ENCODE data around the gene KIAA1671. TPM values are rescaled to one million over a fixed set of nuclear protein-coding genes. Genes with fewer than 3 reads are reported as not detected.

The KIAA1671 gene
- total RNA-seq, 2 donors from 2014 or later, result 82.5 to 94.3 TPM

- TF ChIP-seq, protein P1, sequence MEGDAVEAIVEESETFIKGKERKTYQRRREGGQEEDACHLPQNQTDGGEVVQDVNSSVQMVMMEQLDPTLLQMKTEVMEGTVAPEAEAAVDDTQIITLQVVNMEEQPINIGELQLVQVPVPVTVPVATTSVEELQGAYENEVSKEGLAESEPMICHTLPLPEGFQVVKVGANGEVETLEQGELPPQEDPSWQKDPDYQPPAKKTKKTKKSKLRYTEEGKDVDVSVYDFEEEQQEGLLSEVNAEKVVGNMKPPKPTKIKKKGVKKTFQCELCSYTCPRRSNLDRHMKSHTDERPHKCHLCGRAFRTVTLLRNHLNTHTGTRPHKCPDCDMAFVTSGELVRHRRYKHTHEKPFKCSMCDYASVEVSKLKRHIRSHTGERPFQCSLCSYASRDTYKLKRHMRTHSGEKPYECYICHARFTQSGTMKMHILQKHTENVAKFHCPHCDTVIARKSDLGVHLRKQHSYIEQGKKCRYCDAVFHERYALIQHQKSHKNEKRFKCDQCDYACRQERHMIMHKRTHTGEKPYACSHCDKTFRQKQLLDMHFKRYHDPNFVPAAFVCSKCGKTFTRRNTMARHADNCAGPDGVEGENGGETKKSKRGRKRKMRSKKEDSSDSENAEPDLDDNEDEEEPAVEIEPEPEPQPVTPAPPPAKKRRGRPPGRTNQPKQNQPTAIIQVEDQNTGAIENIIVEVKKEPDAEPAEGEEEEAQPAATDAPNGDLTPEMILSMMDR (IDR thresholded peaks at IDR 0.05), result no peak
- H3K9ac ChIP-seq (ENCODE audit: low read depth in 2 of 2, low read length in 2 of 2), result no peak overlapping the region
Observed at GRCh38 chr22:24926428-24926725, 26.1 kb upstream of the KIAA1671 start.

DNA sequence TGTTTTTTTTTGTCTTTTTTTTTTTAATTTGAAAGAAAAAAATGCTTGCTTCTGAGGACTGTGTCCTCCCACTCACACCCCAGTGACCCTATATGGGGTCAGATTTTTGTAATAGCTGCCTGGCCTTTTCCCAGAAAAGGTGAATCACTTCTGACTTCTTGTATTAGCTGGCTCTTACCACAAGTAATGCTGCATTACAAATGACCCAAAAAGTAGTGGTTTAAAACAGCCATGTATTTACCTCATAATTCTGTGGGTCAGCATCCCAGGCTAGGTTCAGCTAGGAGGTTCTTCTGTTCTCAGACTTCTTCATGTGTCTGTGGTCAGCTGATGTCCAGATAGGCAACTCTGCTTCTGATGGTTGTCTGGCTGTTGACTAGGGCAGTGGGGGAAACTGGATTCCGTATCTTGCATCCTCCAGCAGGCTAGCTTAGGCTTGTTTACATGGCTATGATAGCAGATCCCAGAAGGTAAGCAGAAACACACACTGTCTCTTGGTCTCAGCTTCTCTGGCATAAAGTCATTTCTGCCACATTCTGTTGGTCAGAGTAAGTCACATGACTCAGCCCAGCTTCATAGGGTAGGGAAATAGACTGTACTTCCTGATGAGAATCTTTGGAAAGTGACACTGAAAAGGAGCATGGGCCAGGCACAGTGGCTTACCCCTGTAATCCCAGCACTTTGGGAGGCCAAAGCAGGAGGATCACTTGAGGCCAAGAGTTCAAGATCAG lies 25.5 kb upstream of the KIAA1671 start:
- no peak overlapping the region for H3K9ac ChIP-seq (ENCODE audit: low read depth in 2 of 2, low read length in 2 of 2)
- no peaks in the 10 kb centered on the region for H3K27me3 ChIP-seq
- H3K27ac ChIP-seq, result no peak overlapping the region
- no peak for DNase-seq
- H3K36me3 ChIP-seq, result no peaks in the 10 kb centered on the region
- TF ChIP-seq, protein P1 (IDR thresholded peaks at IDR 0.05), result no peak
- no peak overlapping the region for H3K4me3 ChIP-seq
- no peaks in the 10 kb centered on the region for H3K9me3 ChIP-seq
- intact Hi-C loops (cut with DNase I), result no loop called here
- H3K4me1 ChIP-seq, result no peaks in the 10 kb centered on the region

More at GRCh38 chr22:24926428-24926725, 26.1 kb upstream of the KIAA1671 start:
- Histone ChIP-seq H3K27me3 (no peaks in the 10 kb centered on the region), H3K4me3 (no peak overlapping the region), H3K4me1 (no peaks in the 10 kb centered on the region), H3K27ac (no peak overlapping the region), H3K9me3 (no peaks in the 10 kb centered on the region), H3K36me3 (no peaks in the 10 kb centered on the region)
- no peak for DNase-seq
- intact Hi-C loops (cut with DNase I), result no loop called here

GRCh38 chr22:24928322-24928721 lies 24.2 kb upstream of the KIAA1671 start:
- Histone ChIP-seq H3K36me3 (no peaks in the 10 kb centered on the region), H3K9me3 (no peaks in the 10 kb centered on the region), H3K4me1 (no peaks in the 10 kb centered on the region), H3K27me3 (no peaks in the 10 kb centered on the region), H3K9ac (ENCODE audit: low read depth in 2 of 2, low read length in 2 of 2) (no peak overlapping the region), H3K4me3 (no peak overlapping the region), H3K27ac (no peak overlapping the region)
- TF ChIP-seq, protein P1 (IDR thresholded peaks at IDR 0.05), result no peak
- no peak for DNase-seq
- intact Hi-C loops (cut with DNase I), result no loop called here

GRCh38 chr22:24930678-24931077 lies 21.8 kb upstream of the KIAA1671 start:
- Histone ChIP-seq H3K9me3 (no peaks in the 10 kb centered on the region), H3K36me3 (no peaks in the 10 kb centered on the region), H3K27ac (no peak overlapping the region), H3K27me3 (no peaks in the 10 kb centered on the region), H3K4me1 (no peaks in the 10 kb centered on the region), H3K4me3 (no peak overlapping the region), H3K9ac (ENCODE audit: low read depth in 2 of 2, low read length in 2 of 2) (no peak overlapping the region)
- intact Hi-C loops (cut with DNase I), result loop anchor here (10.0 kb wide), 2 partner anchors 156 to 244 kb away; partner anchors contain the start of gene PIWIL3
- TF ChIP-seq, protein P1 (IDR thresholded peaks at IDR 0.05), result no peak
- no peak for DNase-seq

- DNase-seq, result no peak
- Histone ChIP-seq H3K4me1 (no peaks in the 10 kb centered on the region), H3K36me3 (no peaks in the 10 kb centered on the region), H3K27me3 (no peaks in the 10 kb centered on the region), H3K9me3 (no peaks in the 10 kb centered on the region), H3K4me3 (no peak overlapping the region), H3K9ac (ENCODE audit: low read depth in 2 of 2, low read length in 2 of 2) (no peak overlapping the region), H3K27ac (no peak overlapping the region)
- intact Hi-C loops (cut with DNase I), result loop anchor here (5.0 to 10.0 kb wide), 3 partner anchors 111 to 239 kb away; partner anchors contain the start of gene PIWIL3
- TF ChIP-seq, protein P1 (IDR thresholded peaks at IDR 0.05), result no peak
Observed at GRCh38 chr22:24935771-24936483, 16.6 kb upstream of the KIAA1671 start.

Measured in colonic mucosa (tissue), 4 donors.